ENCODE data around the gene ARF6.

DNA sequence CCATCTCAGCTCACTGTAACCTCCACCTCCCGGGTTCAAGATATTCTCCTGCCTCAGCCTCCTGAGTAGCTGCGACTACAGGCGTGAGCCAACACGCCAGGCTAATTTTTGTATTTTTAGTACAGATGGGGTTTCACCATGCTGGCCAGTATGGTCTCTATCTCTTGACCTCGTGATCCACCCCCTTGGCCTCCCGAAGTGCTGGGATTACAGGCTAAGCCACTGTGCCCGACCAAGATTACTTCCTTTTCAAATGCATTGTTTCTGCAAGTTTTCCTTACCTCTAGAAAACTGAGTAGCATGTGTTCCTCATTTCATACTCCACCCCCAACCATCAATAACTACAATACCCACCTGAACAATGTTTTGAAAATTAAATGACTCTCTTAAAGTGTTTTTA, 13.1 kb downstream of the ARF6 start:
- no peak for TF ChIP-seq RAD21 (conservative IDR thresholded peaks at IDR 0.05)
- TF ChIP-seq, protein P1, sequence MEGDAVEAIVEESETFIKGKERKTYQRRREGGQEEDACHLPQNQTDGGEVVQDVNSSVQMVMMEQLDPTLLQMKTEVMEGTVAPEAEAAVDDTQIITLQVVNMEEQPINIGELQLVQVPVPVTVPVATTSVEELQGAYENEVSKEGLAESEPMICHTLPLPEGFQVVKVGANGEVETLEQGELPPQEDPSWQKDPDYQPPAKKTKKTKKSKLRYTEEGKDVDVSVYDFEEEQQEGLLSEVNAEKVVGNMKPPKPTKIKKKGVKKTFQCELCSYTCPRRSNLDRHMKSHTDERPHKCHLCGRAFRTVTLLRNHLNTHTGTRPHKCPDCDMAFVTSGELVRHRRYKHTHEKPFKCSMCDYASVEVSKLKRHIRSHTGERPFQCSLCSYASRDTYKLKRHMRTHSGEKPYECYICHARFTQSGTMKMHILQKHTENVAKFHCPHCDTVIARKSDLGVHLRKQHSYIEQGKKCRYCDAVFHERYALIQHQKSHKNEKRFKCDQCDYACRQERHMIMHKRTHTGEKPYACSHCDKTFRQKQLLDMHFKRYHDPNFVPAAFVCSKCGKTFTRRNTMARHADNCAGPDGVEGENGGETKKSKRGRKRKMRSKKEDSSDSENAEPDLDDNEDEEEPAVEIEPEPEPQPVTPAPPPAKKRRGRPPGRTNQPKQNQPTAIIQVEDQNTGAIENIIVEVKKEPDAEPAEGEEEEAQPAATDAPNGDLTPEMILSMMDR (IDR thresholded peaks at IDR 0.05; ENCODE audit: poor library complexity, severe bottlenecking), result no peak
- TF ChIP-seq EP300 (conservative IDR thresholded peaks at IDR 0.05; ENCODE audit: poor library complexity, severe bottlenecking), result no peak
